HG02610 (cell line): ENCODE results near the gene MYL5.
"Not testable (repeated sequence)": the region's sequence is repeated elsewhere in the genome, so short reads cannot be mapped to it uniquely, and the experiment has no call there.

Experiments used
- ATAC-seq: cut with Tn5 transposase; IDR thresholded peaks from one replicate; pipeline ENCODE4 v1.9.1; 2021; ENCODE audit warnings: mild to moderate bottlenecking, moderate library complexity; ENCODE audit not compliant: unreplicated experiment

MYL5 gene

GRCh38 chr4:722851-723360 is 48.6 kb downstream of the MYL5 start:
- ATAC-seq, result no peak

- no peak for ATAC-seq
Measured at GRCh38 chr4:723751-724530, 49.6 kb downstream of the MYL5 start.

- ATAC-seq, result no peak
Measured at GRCh38 chr4:725391-726234, 51.3 kb downstream of the MYL5 start.

- ATAC-seq, result no peak
Measured at GRCh38 chr4:726235-726787, 52.0 kb downstream of the MYL5 start.

GRCh38 chr4:726838-727237 is 52.5 kb downstream of the MYL5 start:
- no peak for ATAC-seq

- no peak for ATAC-seq
Measured at GRCh38 chr4:727576-727975, 53.2 kb downstream of the MYL5 start.

GRCh38 chr4:729336-730315 is 55.3 kb downstream of the MYL5 start:
- no peak for ATAC-seq

GRCh38 chr4:730511-730910 is 56.2 kb downstream of the MYL5 start:
- ATAC-seq, result no peak

GRCh38 chr4:730946-731904 is 56.9 kb downstream of the MYL5 start:
- ATAC-seq, result not testable (repeated sequence)
